Thymus (tissue), 11 donors: Measurements from ENCODE around the gene RPUSD3. TPM values are rescaled to one million over a fixed set of nuclear protein-coding genes. Genes with fewer than 3 reads are reported as not detected.
"Not testable (repeated sequence)": the region's sequence is repeated elsewhere in the genome, so short reads cannot be mapped to it uniquely, and the experiment has no call there.

Source experiments
- DNase-seq, 9 donors: peaks; one replicate each; pipeline ENCODE4 v3.0.0-alpha.2; 2013; ENCODE audit warnings: low spot score in 9 of 9, low read depth in 6 of 9, missing footprints in 1 of 9
- H3K27ac ChIP-seq, 2 donors: one replicate each; pipeline ENCODE4 v1.5.1; 2013; ENCODE audit warnings: control low read depth in 1 of 2, low read depth in 1 of 2, low read length in 1 of 2, mild to moderate bottlenecking in 1 of 2, moderate library complexity in 1 of 2
- H3K27me3 ChIP-seq, 2 donors: one replicate each; pipeline ENCODE4 v1.5.1; 2013; ENCODE audit warnings: low read length in 1 of 2; ENCODE audit not compliant: control insufficient read depth in 2 of 2, insufficient read depth in 1 of 2
- H3K36me3 ChIP-seq, 2 donors: one replicate each; pipeline ENCODE4 v1.5.1; 2013; ENCODE audit warnings: low read length in 1 of 2, mild to moderate bottlenecking in 1 of 2, moderate library complexity in 1 of 2; ENCODE audit not compliant: control insufficient read depth in 2 of 2, insufficient read depth in 2 of 2
- H3K4me1 ChIP-seq, 2 donors: one replicate each; pipeline ENCODE4 v1.5.1; 2013; ENCODE audit warnings: low read length in 2 of 2; ENCODE audit not compliant: control insufficient read depth in 2 of 2, insufficient read depth in 2 of 2
- H3K4me3 ChIP-seq, 2 donors: one replicate each; pipeline ENCODE4 v1.5.1; 2013; ENCODE audit warnings: low read length in 2 of 2, control low read depth in 1 of 2, mild to moderate bottlenecking in 1 of 2
- H3K9me3 ChIP-seq, 2 donors: one replicate each; pipeline ENCODE4 v1.5.1; 2013; ENCODE audit warnings: low read length in 1 of 2, mild to moderate bottlenecking in 1 of 2; ENCODE audit not compliant: control insufficient read depth in 2 of 2, insufficient read depth in 1 of 2
- WGBS: extraction: QIAGEN DNeasy Blood & Tissue Kit; methylation state at CpG from one replicate; pipeline ENCODE4 v1.1.7; 2013; 5-methylcytosine and 5-hydroxymethylcytosine counted together
- polyA plus RNA-seq: library from polyadenylated mRNA; stranded (reverse); fragments of 200-250 nt; gene quantifications from one replicate; pipeline ENCODE4 v1.2.3, GENCODE V29; 2013
- total RNA-seq: library from RNA; stranded (reverse); fragments of 120-200 nt; gene quantifications from one replicate; pipeline ENCODE4 v1.2.4, GENCODE V29; 2013
- donor health status: healthy.

Gene RPUSD3
- total and polyA plus RNA-seq, 2 donors = 25.0 to 25.5 TPM

GRCh38 chr3:9870978-9871377, 27.2 kb upstream of the RPUSD3 start:
- H3K36me3 ChIP-seq = no peaks in the 10 kb centered on the region
- no peak for DNase-seq
- 53% methylated on average over 1 of the region's 1 CpG for WGBS
- H3K27me3 ChIP-seq = no peaks in the 10 kb centered on the region
- no peaks in the 10 kb centered on the region for H3K4me1 ChIP-seq
- no peak overlapping the region for H3K27ac ChIP-seq
- no peaks in the 10 kb centered on the region for H3K9me3 ChIP-seq
- H3K4me3 ChIP-seq = no peak overlapping the region

GRCh38 chr3:9869955-9870354, 26.1 kb upstream of the RPUSD3 start:
- Histone ChIP-seq H3K36me3 (no peaks in the 10 kb centered on the region), H3K4me1 (no peaks in the 10 kb centered on the region), H3K27ac (no peak overlapping the region), H3K4me3 (no peak overlapping the region), H3K9me3 (no peaks in the 10 kb centered on the region), H3K27me3 (no peaks in the 10 kb centered on the region)
- 96% methylated on average over 5 of the region's 5 CpGs for WGBS
- no peak for DNase-seq

GRCh38 chr3:9867106-9867505, 23.3 kb upstream of the RPUSD3 start:
- H3K27ac ChIP-seq = no peak overlapping the region
- H3K4me1 ChIP-seq = peaks cover 0 to 3% of the 10 kb centered on the region in 2 donors
- H3K4me3 ChIP-seq = no peak overlapping the region
- no peaks in the 10 kb centered on the region for H3K9me3 ChIP-seq
- WGBS = 93% methylated on average over 12 of the region's 12 CpGs
- peaks cover 0 to 16% of the 10 kb centered on the region in 2 donors for H3K27me3 ChIP-seq
- DNase-seq = no peak
- no peaks in the 10 kb centered on the region for H3K36me3 ChIP-seq

- DNase-seq = no peak
- 98% methylated on average over 8 of the region's 8 CpGs for WGBS
- Histone ChIP-seq H3K4me1 (peaks cover 0 to 3% of the 10 kb centered on the region in 2 donors), H3K27me3 (peaks cover 0 to 20% of the 10 kb centered on the region in 2 donors), H3K4me3 (no peak overlapping the region), H3K36me3 (no peaks in the 10 kb centered on the region), H3K27ac (no peak overlapping the region), H3K9me3 (no peaks in the 10 kb centered on the region)
Observed at GRCh38 chr3:9866639-9867038, 22.8 kb upstream of the RPUSD3 start.

- not testable (repeated sequence) for H3K4me1 ChIP-seq, H3K36me3 ChIP-seq, DNase-seq, H3K4me3 ChIP-seq, H3K27ac ChIP-seq, H3K9me3 ChIP-seq
- WGBS = 96% methylated on average over 10 of the region's 10 CpGs
- peaks cover 0 to 25% of the 10 kb centered on the region in 2 donors for H3K27me3 ChIP-seq
Observed at GRCh38 chr3:9865125-9865637, 21.4 kb upstream of the RPUSD3 start.

GRCh38 chr3:9864200-9864927, 20.6 kb upstream of the RPUSD3 start:
- Histone ChIP-seq H3K27ac (no peak overlapping the region), H3K36me3 (no peaks in the 10 kb centered on the region), H3K4me3 (no peak overlapping the region), H3K9me3 (no peaks in the 10 kb centered on the region), H3K27me3 (peaks cover 0 to 25% of the 10 kb centered on the region in 2 donors), H3K4me1 (peaks cover 0 to 3% of the 10 kb centered on the region in 2 donors)
- WGBS = 90% methylated on average over 16 of the region's 16 CpGs
- no peak for DNase-seq

- Histone ChIP-seq H3K4me1 (peaks cover 0 to 3% of the 10 kb centered on the region in 2 donors), H3K36me3 (no peaks in the 10 kb centered on the region), H3K9me3 (no peaks in the 10 kb centered on the region), H3K27ac (no peak overlapping the region), H3K4me3 (peak overlapping the region in 1 of 2 donors; percentile 21), H3K27me3 (peaks cover 0 to 25% of the 10 kb centered on the region in 2 donors)
- WGBS = 87% methylated on average over 22 of the region's 22 CpGs
- DNase-seq = no peak
Observed at GRCh38 chr3:9863058-9863772, 19.4 kb upstream of the RPUSD3 start.

GRCh38 chr3:9862391-9863057, 18.7 kb upstream of the RPUSD3 start:
- H3K4me1 ChIP-seq = peaks cover 0 to 3% of the 10 kb centered on the region in 2 donors
- peaks cover 0 to 25% of the 10 kb centered on the region in 2 donors for H3K27me3 ChIP-seq
- DNase-seq = peak in 3 of 9 donors; percentile 19 to 40 (median 26)
- H3K27ac ChIP-seq = no peak overlapping the region
- H3K36me3 ChIP-seq = no peaks in the 10 kb centered on the region
- WGBS = 21% methylated on average over 45 of the region's 45 CpGs
- H3K4me3 ChIP-seq = peak overlapping the region in 1 of 2 donors; percentile 21
- no peaks in the 10 kb centered on the region for H3K9me3 ChIP-seq
